Esophagus squamous epithelium (tissue), 4 donors: ENCODE data around the gene FAM8A1.

Source experiments
- CTCF ChIP-seq, 6 experiments: fragments of 450-650 bp in 4 of 6; fragments of 200-600 bp in 2 of 6; sonication (generic) in 2 of 6; IDR thresholded peaks; one replicate each; pipeline ENCODE4 v1.5.1; 2016 to 2019; ENCODE audit warnings: antibody characterized with exemption in 6 of 6, mild to moderate bottlenecking in 4 of 6, moderate library complexity in 4 of 6
- POLR2A ChIP-seq, 4 donors: fragments of 450-650 bp; IDR thresholded peaks; one replicate each; pipeline ENCODE4 v1.6.1; 2017; ENCODE audit warnings: antibody characterized with exemption in 4 of 4, mild to moderate bottlenecking in 4 of 4, moderate library complexity in 3 of 4

GRCh38 chr6:17562636-17563035, 37.5 kb upstream of the FAM8A1 start:
- no peak for TF ChIP-seq CTCF (IDR thresholded peaks at IDR 0.05)
- no peak for TF ChIP-seq POLR2A (IDR thresholded peaks at IDR 0.05)
